ENCODE data around the gene MANSC1. TPM values are rescaled to one million over a fixed set of nuclear protein-coding genes. Genes with fewer than 3 reads are reported as not detected.

Gene MANSC1
- total RNA-seq, 1 experiment from 2014 or later = 27.5 TPM

GRCh38 chr12:12338527-12339168, 11.4 kb downstream of the MANSC1 start:
- no peak overlapping the region for H3K4me3 Mint-ChIP-seq (ENCODE audit: unreplicated experiment)
- Histone ChIP-seq H3K27me3 (replicated peaks; ENCODE audit: control insufficient read depth, insufficient read depth, low read length) (no peaks in the 10 kb centered on the region), H3K4me1 (0 out of 2 replicates have a peak, but pooled peaks cover 5% of the 10 kb centered on the region), H3K36me3 (ENCODE audit: control insufficient read depth, insufficient read depth, low read length) (no peaks in the 10 kb centered on the region), H3K9me3 (no peaks in the 10 kb centered on the region), H3K4me3 (ENCODE audit: low read depth, low read length) (no peak overlapping the region)
- no peaks in the 10 kb centered on the region for H3K36me3 Mint-ChIP-seq (ENCODE audit: insufficient read depth, unreplicated experiment)
- ChIA-PET POLR2A (interaction anchor here (1.3 kb wide), 1 partner anchor 11 kb away, joined by 4 read pairs; the partner anchor contains the start of gene MANSC1), CTCF (interaction anchor here (0.6 to 1.2 kb wide), 3 partner anchors 11 to 99 kb away, joined by 3 read pairs; no protein-coding TSS in a partner anchor)
- peaks cover 14% of the 10 kb centered on the region for H3K4me1 Mint-ChIP-seq (ENCODE audit: low read depth, unreplicated experiment)
- no TSS peak for BruUV-seq (replicated peaks)
- no peak overlapping the region for H3K27ac Mint-ChIP-seq (ENCODE audit: unreplicated experiment)
- intact Hi-C loops (cut with micrococcal nuclease; ENCODE audit: unreplicated experiment) = no loop called here
- H3K9me3 Mint-ChIP-seq (ENCODE audit: unreplicated experiment) = no peaks in the 10 kb centered on the region
- DNase-seq = peak in 1 of 2 experiments; percentile 31
- no peaks in the 10 kb centered on the region for H3K27me3 Mint-ChIP-seq (ENCODE audit: insufficient read depth, unreplicated experiment)
- no peak for TF ChIP-seq CTCF (IDR thresholded peaks at IDR 0.05; ENCODE audit: insufficient read depth in 1 of 2, low read depth in 1 of 2, low read length in 1 of 2, severe bottlenecking in 1 of 2, unreplicated experiment in 1 of 2)

GRCh38 chr12:12336511-12336910, 13.5 kb downstream of the MANSC1 start:
- no peaks in the 10 kb centered on the region for H3K27me3 Mint-ChIP-seq (ENCODE audit: insufficient read depth, unreplicated experiment)
- Histone ChIP-seq H3K4me3 (ENCODE audit: low read depth, low read length) (no peak overlapping the region), H3K36me3 (ENCODE audit: control insufficient read depth, insufficient read depth, low read length) (no peaks in the 10 kb centered on the region), H3K4me1 (peaks cover 14% of the 10 kb centered on the region), H3K9me3 (no peaks in the 10 kb centered on the region), H3K27me3 (replicated peaks; ENCODE audit: control insufficient read depth, insufficient read depth, low read length) (no peaks in the 10 kb centered on the region)
- H3K9me3 Mint-ChIP-seq (ENCODE audit: unreplicated experiment) = no peaks in the 10 kb centered on the region
- intact Hi-C loops (cut with micrococcal nuclease; ENCODE audit: unreplicated experiment) = no loop called here
- POLR2A ChIA-PET = no interaction called here
- CTCF ChIA-PET = interaction anchor here (1.2 to 1.7 kb wide), 2 partner anchors 13 to 22 kb away, joined by 3 to 12 read pairs; partner anchors contain the start of gene MANSC1
- BruUV-seq (replicated peaks) = no TSS peak
- H3K4me1 Mint-ChIP-seq (ENCODE audit: low read depth, unreplicated experiment) = peaks cover 24% of the 10 kb centered on the region
- no peak overlapping the region for H3K27ac Mint-ChIP-seq (ENCODE audit: unreplicated experiment)
- TF ChIP-seq CTCF (IDR thresholded peaks at IDR 0.05; ENCODE audit: insufficient read depth in 1 of 2, low read depth in 1 of 2, low read length in 1 of 2, severe bottlenecking in 1 of 2, unreplicated experiment in 1 of 2) = no peak
- H3K4me3 Mint-ChIP-seq (ENCODE audit: unreplicated experiment) = no peak overlapping the region
- no peak for DNase-seq
- no peaks in the 10 kb centered on the region for H3K36me3 Mint-ChIP-seq (ENCODE audit: insufficient read depth, unreplicated experiment)

- H3K27ac Mint-ChIP-seq (ENCODE audit: unreplicated experiment) = no peak overlapping the region
- ChIA-PET POLR2A (no interaction called here), CTCF (interaction anchor here (1.2 to 1.7 kb wide), 2 partner anchors 14 to 23 kb away, joined by 3 to 12 read pairs; partner anchors contain the start of gene MANSC1)
- H3K9me3 Mint-ChIP-seq (ENCODE audit: unreplicated experiment) = no peaks in the 10 kb centered on the region
- no peak overlapping the region for H3K4me3 ChIP-seq (ENCODE audit: low read depth, low read length)
- DNase-seq = no peak
- peaks cover 16% of the 10 kb centered on the region for H3K4me1 ChIP-seq
- H3K27me3 ChIP-seq (replicated peaks; ENCODE audit: control insufficient read depth, insufficient read depth, low read length) = no peaks in the 10 kb centered on the region
- BruUV-seq (replicated peaks) = no TSS peak
- no peak for TF ChIP-seq CTCF (IDR thresholded peaks at IDR 0.05; ENCODE audit: insufficient read depth in 1 of 2, low read depth in 1 of 2, low read length in 1 of 2, severe bottlenecking in 1 of 2, unreplicated experiment in 1 of 2)
- no peaks in the 10 kb centered on the region for H3K36me3 ChIP-seq (ENCODE audit: control insufficient read depth, insufficient read depth, low read length)
- H3K4me3 Mint-ChIP-seq (ENCODE audit: unreplicated experiment) = no peak overlapping the region
- intact Hi-C loops (cut with micrococcal nuclease; ENCODE audit: unreplicated experiment) = no loop called here
- no peaks in the 10 kb centered on the region for H3K36me3 Mint-ChIP-seq (ENCODE audit: insufficient read depth, unreplicated experiment)
- no peaks in the 10 kb centered on the region for H3K9me3 ChIP-seq
- H3K27me3 Mint-ChIP-seq (ENCODE audit: insufficient read depth, unreplicated experiment) = no peaks in the 10 kb centered on the region
- peaks cover 29% of the 10 kb centered on the region for H3K4me1 Mint-ChIP-seq (ENCODE audit: low read depth, unreplicated experiment)
These were observed 14.0 kb downstream of the MANSC1 start for GRCh38 chr12:12336049-12336411.

Data from Caco-2 (cell line).